ENCODE results near the gene ZNF862.

Gene ZNF862

GRCh38 chr7:149811831-149812490 lies 26.2 kb upstream of the ZNF862 start:
- DNase-seq: no peak

- DNase-seq: no peak
Observed at GRCh38 chr7:149813254-149814035, 24.7 kb upstream of the ZNF862 start.

- DNase-seq: no peak
Observed at GRCh38 chr7:149814494-149814893, 23.7 kb upstream of the ZNF862 start.

- DNase-seq: no peak
Observed at GRCh38 chr7:149815121-149815520, 23.1 kb upstream of the ZNF862 start.

- no peak for DNase-seq
Observed at GRCh38 chr7:149815661-149816266, 22.4 kb upstream of the ZNF862 start.

GRCh38 chr7:149816267-149816751 lies 21.9 kb upstream of the ZNF862 start:
- no peak for DNase-seq

- no peak for DNase-seq
Observed at GRCh38 chr7:149816794-149817193, 21.4 kb upstream of the ZNF862 start.

GRCh38 chr7:149817301-149817771 lies 20.8 kb upstream of the ZNF862 start:
- no peak for DNase-seq

GRCh38 chr7:149817836-149818535 lies 20.2 kb upstream of the ZNF862 start:
- DNase-seq: no peak

- no peak for DNase-seq
Observed at GRCh38 chr7:149818536-149818840, 19.7 kb upstream of the ZNF862 start.

- no peak for DNase-seq
Observed at GRCh38 chr7:149819141-149819960, 18.8 kb upstream of the ZNF862 start.

- DNase-seq: no peak
Observed at GRCh38 chr7:149819961-149820340, 18.2 kb upstream of the ZNF862 start.

- no peak for DNase-seq
Observed at GRCh38 chr7:149820622-149821190, 17.5 kb upstream of the ZNF862 start.

GRCh38 chr7:149821191-149822148 lies 16.7 kb upstream of the ZNF862 start:
- no peak for DNase-seq

- DNase-seq: no peak
Observed at GRCh38 chr7:149822353-149822943, 15.7 kb upstream of the ZNF862 start.

GRCh38 chr7:149823191-149823630 lies 15.0 kb upstream of the ZNF862 start:
- DNase-seq: no peak

- no peak for DNase-seq
Observed at GRCh38 chr7:149823631-149824199, 14.5 kb upstream of the ZNF862 start.

GRCh38 chr7:149824301-149824741 lies 13.9 kb upstream of the ZNF862 start:
- no peak for DNase-seq

GRCh38 chr7:149824748-149825566 lies 13.2 kb upstream of the ZNF862 start:
- DNase-seq: no peak

Measured in activated CD4-positive, alpha-beta T cell treated with anti-CD3 and anti-CD28 coated beads, Interleukin-2, amount 50 U/mL, for 4 hours (primary cell).